Skeletal muscle satellite cell (primary cell): ENCODE results near the gene RNF112.
A peak's percentile ranks its signal among the peaks of the same experiment; 100 is the strongest.

Experiments
- H3K27me3 ChIP-seq: 2 replicates; pipeline ENCODE4 v1.7.0; 2013; ENCODE audit warnings: low read length; ENCODE audit not compliant: control insufficient read depth, insufficient read depth
- H3K36me3 ChIP-seq: 2 replicates; pipeline ENCODE4 v1.7.0; 2013; ENCODE audit warnings: mild to moderate bottlenecking, control low read depth, low read length; ENCODE audit not compliant: insufficient read depth
- H3K4me1 ChIP-seq: 2 replicates; pipeline ENCODE4 v1.7.0; 2013; ENCODE audit warnings: low read length; ENCODE audit not compliant: control insufficient read depth, insufficient read depth
- H3K4me2 ChIP-seq: 2 replicates; pipeline ENCODE4 v1.7.0; 2013; ENCODE audit warnings: mild to moderate bottlenecking, low read length
- H3K4me3 ChIP-seq: 2 replicates; pipeline ENCODE4 v1.7.0; 2013; ENCODE audit warnings: low read length
- H3K9ac ChIP-seq: 2 replicates; pipeline ENCODE4 v1.7.0; 2013; ENCODE audit warnings: mild to moderate bottlenecking, low read depth, low read length, moderate library complexity
- H3K9me3 ChIP-seq: replicated peaks from 2 replicates; pipeline ENCODE4 v1.7.0; 2013; ENCODE audit warnings: mild to moderate bottlenecking, control low read depth, low read length

RNF112 gene

DNA sequence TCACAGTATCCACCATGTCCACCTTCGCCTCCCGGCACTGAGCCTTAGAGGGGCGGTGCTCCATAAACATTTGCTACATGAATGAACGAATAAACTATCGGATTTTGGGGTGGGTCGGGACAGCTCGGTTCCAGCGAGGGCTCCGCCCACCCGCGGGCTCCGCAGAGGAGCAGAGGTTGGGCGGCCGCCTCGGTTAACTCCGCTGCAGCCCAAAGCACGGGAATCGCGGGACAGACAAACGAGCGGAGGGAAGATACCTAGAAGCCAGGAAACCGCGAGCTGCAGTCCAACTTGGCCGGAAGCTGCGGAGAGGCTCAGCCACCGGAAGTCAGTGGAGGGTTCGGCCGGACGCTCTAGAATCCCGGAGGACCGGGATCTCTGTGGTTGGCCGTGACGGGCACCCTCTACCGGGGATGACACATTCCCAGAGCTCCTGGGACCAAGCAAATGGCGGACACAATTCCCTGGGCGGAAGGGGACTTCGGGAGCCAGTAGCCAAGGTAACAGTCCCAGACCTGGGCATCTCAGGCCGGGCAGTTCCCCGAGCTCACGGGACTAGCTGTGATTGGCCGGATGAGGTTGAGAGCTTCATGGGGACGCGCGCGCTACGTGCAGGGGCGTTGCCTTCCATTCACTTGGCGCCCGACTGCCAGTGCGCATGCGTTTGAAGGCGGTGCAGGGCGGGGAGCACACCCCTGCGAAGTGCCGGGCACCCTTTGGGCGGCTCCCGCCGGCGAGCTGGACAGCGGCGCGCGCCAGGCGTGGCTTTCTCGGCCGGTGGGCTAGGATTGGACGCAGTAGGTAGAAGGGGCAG, 33.2 kb upstream of the RNF112 start:
- peaks cover 10% of the 10 kb centered on the region for H3K4me1 ChIP-seq
- H3K27me3 ChIP-seq, result no peaks in the 10 kb centered on the region
- peak overlapping the region; percentile 89 for H3K4me3 ChIP-seq
- no peaks in the 10 kb centered on the region for H3K9me3 ChIP-seq
- peak overlapping the region; percentile 91 for H3K9ac ChIP-seq
- H3K36me3 ChIP-seq, result peaks cover 30% of the 10 kb centered on the region
- H3K4me2 ChIP-seq, result peak overlapping the region; percentile 92

DNA sequence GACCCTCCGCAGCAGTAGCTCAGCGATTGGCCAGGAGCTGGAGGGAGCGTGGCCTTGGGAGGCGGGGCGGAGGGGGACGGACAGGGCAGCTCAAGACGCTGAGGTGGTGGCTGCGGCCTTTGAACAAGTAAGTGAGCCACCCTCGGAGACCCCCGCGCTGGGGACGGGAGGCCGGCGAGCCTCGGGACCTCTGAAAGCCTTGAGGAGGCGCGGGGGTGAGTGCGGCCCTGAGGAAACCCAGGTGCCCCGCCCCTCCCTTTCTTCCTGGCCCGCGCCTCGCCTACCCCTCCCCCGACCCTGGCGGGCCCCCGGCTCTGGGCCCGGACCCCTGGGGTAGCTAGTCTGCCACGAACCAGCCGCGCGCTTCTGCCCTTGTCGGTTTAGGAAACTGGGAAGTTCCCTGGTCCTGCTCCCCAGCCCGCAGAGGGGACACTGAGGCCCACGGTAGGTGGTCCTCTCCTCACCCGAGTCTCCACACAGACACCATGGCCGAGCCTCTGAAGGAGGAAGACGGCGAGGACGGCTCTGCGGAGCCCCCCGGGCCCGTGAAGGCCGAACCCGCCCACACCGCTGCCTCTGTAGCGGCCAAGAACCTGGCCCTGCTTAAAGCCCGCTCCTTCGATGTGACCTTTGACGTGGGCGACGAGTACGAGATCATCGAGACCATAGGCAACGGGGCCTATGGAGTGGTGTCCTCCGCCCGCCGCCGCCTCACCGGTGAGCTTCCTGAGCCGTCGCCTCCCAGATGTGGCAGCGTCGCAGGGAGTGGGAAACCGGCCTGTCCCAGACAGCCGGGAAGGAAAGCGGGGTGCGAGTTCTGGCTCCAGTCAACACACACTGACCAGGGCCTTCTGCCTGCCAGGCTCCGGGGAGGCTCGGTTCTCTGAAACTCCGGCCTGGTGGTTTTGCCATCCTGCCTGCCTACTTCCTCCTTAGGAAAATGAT, 32.3 kb upstream of the RNF112 start, which contains the start of gene MAPK7:
Gene MAPK7, plus strand, starts transcription at position 83 of the 945 bp plus-strand sequence. Its CDS starts 403 bp downstream, at position 486.
- H3K4me3 ChIP-seq, result peak within 1 kb of the TSS; percentile 89
- H3K4me2 ChIP-seq, result peak within 1 kb of the TSS; percentile 92
- peak within 1 kb of the TSS; percentile 91 for H3K9ac ChIP-seq
- peaks cover 38% of the 10 kb centered on the region for H3K36me3 ChIP-seq
- H3K27me3 ChIP-seq, result no peaks in the 10 kb centered on the region
- H3K9me3 ChIP-seq, result no peaks in the 10 kb centered on the region
- peaks cover 13% of the 10 kb centered on the region for H3K4me1 ChIP-seq

GRCh38 chr17:19379361-19380065, 31.5 kb upstream of the RNF112 start:
- Histone ChIP-seq H3K4me1 (peaks cover 21% of the 10 kb centered on the region), H3K9ac (peak overlapping the region; percentile 88), H3K36me3 (peaks cover 41% of the 10 kb centered on the region), H3K27me3 (no peaks in the 10 kb centered on the region), H3K4me2 (peak overlapping the region; percentile 92), H3K4me3 (peak overlapping the region; percentile 86), H3K9me3 (no peaks in the 10 kb centered on the region)

DNA sequence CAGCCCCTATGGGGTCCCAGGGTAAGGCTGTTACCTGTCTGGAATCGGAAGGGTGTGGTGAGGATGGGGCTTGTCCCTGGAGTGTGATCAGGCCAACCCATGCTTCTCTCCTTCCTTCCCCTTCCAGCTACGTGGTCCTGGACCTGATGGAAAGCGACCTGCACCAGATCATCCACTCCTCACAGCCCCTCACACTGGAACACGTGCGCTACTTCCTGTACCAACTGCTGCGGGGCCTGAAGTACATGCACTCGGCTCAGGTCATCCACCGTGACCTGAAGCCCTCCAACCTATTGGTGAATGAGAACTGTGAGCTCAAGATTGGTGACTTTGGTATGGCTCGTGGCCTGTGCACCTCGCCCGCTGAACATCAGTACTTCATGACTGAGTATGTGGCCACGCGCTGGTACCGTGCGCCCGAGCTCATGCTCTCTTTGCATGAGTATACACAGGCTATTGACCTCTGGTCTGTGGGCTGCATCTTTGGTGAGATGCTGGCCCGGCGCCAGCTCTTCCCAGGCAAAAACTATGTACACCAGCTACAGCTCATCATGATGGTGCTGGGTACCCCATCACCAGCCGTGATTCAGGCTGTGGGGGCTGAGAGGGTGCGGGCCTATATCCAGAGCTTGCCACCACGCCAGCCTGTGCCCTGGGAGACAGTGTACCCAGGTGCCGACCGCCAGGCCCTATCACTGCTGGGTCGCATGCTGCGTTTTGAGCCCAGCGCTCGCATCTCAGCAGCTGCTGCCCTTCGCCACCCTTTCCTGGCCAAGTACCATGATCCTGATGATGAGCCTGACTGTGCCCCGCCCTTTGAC, 30.3 kb upstream of the RNF112 start:
- H3K36me3 ChIP-seq, result peaks cover 47% of the 10 kb centered on the region
- H3K4me3 ChIP-seq, result no peak overlapping the region
- no peaks in the 10 kb centered on the region for H3K27me3 ChIP-seq
- H3K9me3 ChIP-seq, result no peaks in the 10 kb centered on the region
- H3K4me1 ChIP-seq, result peaks cover 33% of the 10 kb centered on the region
- H3K9ac ChIP-seq, result no peak overlapping the region
- no peak overlapping the region for H3K4me2 ChIP-seq

- no peak overlapping the region for H3K4me3 ChIP-seq
- peaks cover 38% of the 10 kb centered on the region for H3K4me1 ChIP-seq
- no peak overlapping the region for H3K9ac ChIP-seq
- H3K27me3 ChIP-seq, result no peaks in the 10 kb centered on the region
- no peaks in the 10 kb centered on the region for H3K9me3 ChIP-seq
- H3K36me3 ChIP-seq, result peaks cover 47% of the 10 kb centered on the region
- H3K4me2 ChIP-seq, result no peak overlapping the region
These were observed 29.7 kb upstream of the RNF112 start for GRCh38 chr17:19381361-19381740.

DNA sequence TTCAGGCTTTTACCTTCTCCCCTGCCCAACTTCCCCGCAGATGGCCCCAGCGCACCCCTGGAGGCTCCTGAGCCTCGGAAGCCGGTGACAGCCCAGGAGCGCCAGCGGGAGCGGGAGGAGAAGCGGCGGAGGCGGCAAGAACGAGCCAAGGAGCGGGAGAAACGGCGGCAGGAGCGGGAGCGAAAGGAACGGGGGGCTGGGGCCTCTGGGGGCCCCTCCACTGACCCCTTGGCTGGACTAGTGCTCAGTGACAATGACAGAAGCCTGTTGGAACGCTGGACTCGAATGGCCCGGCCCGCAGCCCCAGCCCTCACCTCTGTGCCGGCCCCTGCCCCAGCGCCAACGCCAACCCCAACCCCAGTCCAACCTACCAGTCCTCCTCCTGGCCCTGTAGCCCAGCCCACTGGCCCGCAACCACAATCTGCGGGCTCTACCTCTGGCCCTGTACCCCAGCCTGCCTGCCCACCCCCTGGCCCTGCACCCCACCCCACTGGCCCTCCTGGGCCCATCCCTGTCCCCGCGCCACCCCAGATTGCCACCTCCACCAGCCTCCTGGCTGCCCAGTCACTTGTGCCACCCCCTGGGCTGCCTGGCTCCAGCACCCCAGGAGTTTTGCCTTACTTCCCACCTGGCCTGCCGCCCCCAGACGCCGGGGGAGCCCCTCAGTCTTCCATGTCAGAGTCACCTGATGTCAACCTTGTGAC, 29.1 kb upstream of the RNF112 start:
- Histone ChIP-seq H3K9ac (no peak overlapping the region), H3K4me3 (no peak overlapping the region), H3K9me3 (no peaks in the 10 kb centered on the region), H3K27me3 (no peaks in the 10 kb centered on the region), H3K4me2 (no peak overlapping the region), H3K36me3 (peaks cover 47% of the 10 kb centered on the region), H3K4me1 (peaks cover 43% of the 10 kb centered on the region)

DNA sequence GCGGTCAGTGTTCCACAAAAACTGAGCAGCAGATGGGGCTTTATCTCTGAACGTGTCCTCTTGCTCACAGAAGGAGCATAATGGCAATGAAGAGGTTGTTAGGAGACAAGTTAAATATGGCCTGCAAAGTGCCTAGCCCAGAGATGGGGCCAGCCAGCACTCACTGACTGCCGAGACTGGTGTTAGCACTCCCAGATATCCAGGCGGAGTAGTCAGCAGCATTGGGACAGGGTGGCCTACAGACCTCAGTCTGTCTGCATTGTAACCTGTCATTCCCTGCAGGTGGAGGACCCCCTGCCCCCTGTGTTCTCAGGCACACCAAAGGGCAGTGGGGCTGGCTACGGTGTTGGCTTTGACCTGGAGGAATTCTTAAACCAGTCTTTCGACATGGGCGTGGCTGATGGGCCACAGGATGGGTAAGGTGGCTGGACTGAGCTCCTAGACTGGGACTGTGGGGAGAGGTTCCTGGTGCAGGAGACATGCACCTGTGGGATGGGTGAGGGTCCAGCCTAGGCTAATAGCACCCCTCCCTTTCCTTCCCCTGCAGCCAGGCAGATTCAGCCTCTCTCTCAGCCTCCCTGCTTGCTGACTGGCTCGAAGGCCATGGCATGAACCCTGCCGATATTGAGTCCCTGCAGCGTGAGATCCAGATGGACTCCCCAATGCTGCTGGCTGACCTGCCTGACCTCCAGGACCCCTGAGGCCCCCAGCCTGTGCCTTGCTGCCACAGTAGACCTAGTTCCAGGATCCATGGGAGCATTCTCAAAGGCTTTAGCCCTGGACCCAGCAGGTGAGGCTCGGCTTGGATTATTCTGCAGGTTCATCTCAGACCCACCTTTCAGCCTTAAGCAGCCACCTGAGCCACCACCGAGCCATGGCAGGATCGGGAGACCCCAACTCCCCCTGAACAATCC, 28.2 kb upstream of the RNF112 start:
- peaks cover 47% of the 10 kb centered on the region for H3K36me3 ChIP-seq
- no peaks in the 10 kb centered on the region for H3K27me3 ChIP-seq
- H3K4me3 ChIP-seq, result no peak overlapping the region
- H3K4me2 ChIP-seq, result no peak overlapping the region
- no peaks in the 10 kb centered on the region for H3K9me3 ChIP-seq
- H3K4me1 ChIP-seq, result peaks cover 52% of the 10 kb centered on the region
- H3K9ac ChIP-seq, result no peak overlapping the region

- H3K9ac ChIP-seq, result no peak overlapping the region
- no peaks in the 10 kb centered on the region for H3K27me3 ChIP-seq
- H3K4me1 ChIP-seq, result peaks cover 60% of the 10 kb centered on the region
- peaks cover 47% of the 10 kb centered on the region for H3K36me3 ChIP-seq
- H3K9me3 ChIP-seq, result no peaks in the 10 kb centered on the region
- no peak overlapping the region for H3K4me2 ChIP-seq
- H3K4me3 ChIP-seq, result no peak overlapping the region
These were observed 27.2 kb upstream of the RNF112 start for GRCh38 chr17:19383681-19384470.

DNA sequence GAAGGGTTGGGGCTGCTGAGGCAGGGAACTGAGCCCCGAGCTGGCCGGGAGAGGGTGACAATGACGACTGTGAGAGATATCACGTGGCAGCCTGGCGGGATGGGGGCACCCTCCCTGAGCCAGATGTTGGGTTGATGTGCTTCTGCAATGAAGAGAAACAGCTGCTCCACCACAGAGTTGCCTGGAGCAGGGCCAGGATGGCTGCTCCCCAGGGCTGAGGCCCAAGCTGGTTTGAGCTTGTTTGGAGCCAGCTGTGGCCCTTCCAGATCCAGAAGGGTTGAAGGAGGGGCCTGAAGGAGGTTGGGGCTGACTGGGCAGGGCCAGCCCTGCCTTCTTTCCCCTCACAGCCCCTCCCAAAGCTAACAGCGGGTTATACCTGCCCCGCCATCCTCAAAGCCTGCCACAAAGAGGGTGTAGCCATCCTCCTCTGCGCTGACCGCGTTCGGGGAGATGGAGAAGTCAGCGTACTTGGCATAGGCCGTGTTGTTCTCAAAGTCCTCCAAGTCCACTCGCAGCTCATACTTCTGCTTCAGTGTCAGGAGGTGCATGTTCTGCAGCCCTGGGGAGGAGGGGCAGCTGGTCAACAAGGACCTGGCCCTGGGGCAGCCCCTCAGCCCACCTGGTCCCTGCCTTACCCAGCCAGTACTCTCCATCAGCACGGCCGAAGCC, 26.2 kb upstream of the RNF112 start:
- Histone ChIP-seq H3K9ac (peak overlapping the region; percentile 4), H3K27me3 (no peaks in the 10 kb centered on the region), H3K36me3 (peaks cover 42% of the 10 kb centered on the region), H3K4me1 (peaks cover 54% of the 10 kb centered on the region), H3K4me2 (peak overlapping the region; percentile 12), H3K4me3 (no peak overlapping the region), H3K9me3 (no peaks in the 10 kb centered on the region)
